Tibial artery (tissue), 4 donors: ENCODE results near the gene APBA2.

Experiments used
- DNase-seq, 2 donors: peaks; one replicate each; pipeline ENCODE4 v3.0.0-alpha.2; 2019
- H3K27ac ChIP-seq, 2 donors: fragments of 200-600 bp; sonication (generic) in 1 of 2; 1 replicate in 1 of 2; 2 replicates in 1 of 2; pipeline ENCODE4 v1.5.1; 2018 to 2019; ENCODE audit warnings: mild to moderate bottlenecking in 1 of 2
- H3K27me3 ChIP-seq, 2 donors: fragments of 200-600 bp; sonication (generic) in 1 of 2; one replicate each; pipeline versions ENCODE4 v1.5.1 to v1.6.0; 2016 to 2019
- H3K36me3 ChIP-seq, 3 donors: fragments of 200-600 bp; sonication (generic) in 2 of 3; one replicate each; pipeline ENCODE4 v1.5.1; 2016 to 2019; ENCODE audit warnings: mild to moderate bottlenecking in 2 of 3
- H3K4me1 ChIP-seq, 4 donors: fragments of 200-600 bp; sonication (generic) in 2 of 4; 1 replicate in 3 of 4; 2 replicates in 1 of 4; pipeline ENCODE4 v1.5.1; 2016 to 2019
- H3K4me3 ChIP-seq, 2 donors: fragments of 200-600 bp; sonication (generic) in 1 of 2; 1 replicate in 1 of 2; 2 replicates in 1 of 2; pipeline ENCODE4 v1.5.1; 2018 to 2019; ENCODE audit warnings: mild to moderate bottlenecking in 2 of 2
- H3K9me3 ChIP-seq, 3 donors: fragments of 200-600 bp; sonication (generic) in 1 of 3; one replicate each; pipeline ENCODE4 v1.5.1; 2016 to 2019
- intact Hi-C: fragments of 100-400 bp; cut with DNase I; formaldehyde crosslinking; loops from one replicate; pipeline ENCODE4 v1.15.0; 2023; ENCODE audit warnings: low total_unique reads
- TF ChIP-seq, protein P1 (sequence below), 2 experiments: fragments of 200-600 bp in 1 of 2; fragments of 450-650 bp in 1 of 2; IDR thresholded peaks; one replicate each; pipeline ENCODE4 v1.5.1; 2017 to 2019; ENCODE audit warnings: antibody characterized with exemption in 2 of 2, mild to moderate bottlenecking in 1 of 2, moderate library complexity in 1 of 2

The APBA2 gene

DNA sequence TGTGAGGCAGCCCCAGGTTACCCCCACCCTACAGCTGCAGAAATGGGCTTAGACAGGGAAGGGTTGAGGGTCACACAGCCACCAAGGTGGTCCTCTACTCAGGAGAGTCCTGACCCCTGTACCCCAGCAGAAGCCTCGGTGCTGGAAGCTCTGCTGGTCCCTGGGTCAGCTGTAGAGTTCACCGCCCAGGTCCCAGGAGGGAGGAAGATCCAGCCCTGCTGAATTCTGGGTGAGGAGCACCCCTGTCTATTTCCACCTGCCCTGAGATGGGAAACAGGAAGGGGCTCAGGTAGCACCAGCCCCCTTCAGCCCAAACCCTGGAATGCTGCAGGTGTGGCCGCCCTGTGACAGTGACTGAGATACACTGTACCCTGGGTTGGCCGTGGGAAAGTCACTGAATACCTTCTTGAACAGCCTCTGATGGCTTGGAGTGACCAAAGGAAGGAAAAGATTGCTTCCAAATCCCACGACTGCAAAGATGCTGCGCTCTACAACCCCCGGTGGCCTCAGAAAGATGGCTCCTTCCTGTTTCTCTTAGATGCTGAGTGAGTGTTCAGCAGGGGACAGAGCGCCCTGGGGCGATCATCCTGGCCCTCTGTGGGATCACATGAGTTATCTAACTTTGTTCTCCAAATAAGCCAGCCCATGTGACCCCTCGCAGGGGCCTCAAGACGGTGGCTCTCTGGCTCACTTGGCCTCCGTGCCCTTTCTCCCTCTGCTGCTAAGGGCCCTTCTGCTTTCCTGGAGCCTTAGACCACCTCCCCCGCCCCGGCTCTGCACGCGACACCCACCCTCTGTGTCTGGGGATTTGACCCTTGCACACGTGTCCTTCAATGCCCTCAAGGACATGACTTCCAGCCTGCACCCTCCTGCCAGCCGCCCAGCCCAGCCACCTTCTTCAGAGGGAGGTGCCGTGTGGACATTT is 242.0 kb downstream of the APBA2 start:
- no peak overlapping the region for H3K4me3 ChIP-seq
- no peaks in the 10 kb centered on the region for H3K9me3 ChIP-seq
- peaks cover 0 to 7% of the 10 kb centered on the region in 2 donors for H3K27me3 ChIP-seq
- H3K4me1 ChIP-seq, result no peaks in the 10 kb centered on the region
- H3K27ac ChIP-seq, result no peak overlapping the region
- TF ChIP-seq, protein P1, sequence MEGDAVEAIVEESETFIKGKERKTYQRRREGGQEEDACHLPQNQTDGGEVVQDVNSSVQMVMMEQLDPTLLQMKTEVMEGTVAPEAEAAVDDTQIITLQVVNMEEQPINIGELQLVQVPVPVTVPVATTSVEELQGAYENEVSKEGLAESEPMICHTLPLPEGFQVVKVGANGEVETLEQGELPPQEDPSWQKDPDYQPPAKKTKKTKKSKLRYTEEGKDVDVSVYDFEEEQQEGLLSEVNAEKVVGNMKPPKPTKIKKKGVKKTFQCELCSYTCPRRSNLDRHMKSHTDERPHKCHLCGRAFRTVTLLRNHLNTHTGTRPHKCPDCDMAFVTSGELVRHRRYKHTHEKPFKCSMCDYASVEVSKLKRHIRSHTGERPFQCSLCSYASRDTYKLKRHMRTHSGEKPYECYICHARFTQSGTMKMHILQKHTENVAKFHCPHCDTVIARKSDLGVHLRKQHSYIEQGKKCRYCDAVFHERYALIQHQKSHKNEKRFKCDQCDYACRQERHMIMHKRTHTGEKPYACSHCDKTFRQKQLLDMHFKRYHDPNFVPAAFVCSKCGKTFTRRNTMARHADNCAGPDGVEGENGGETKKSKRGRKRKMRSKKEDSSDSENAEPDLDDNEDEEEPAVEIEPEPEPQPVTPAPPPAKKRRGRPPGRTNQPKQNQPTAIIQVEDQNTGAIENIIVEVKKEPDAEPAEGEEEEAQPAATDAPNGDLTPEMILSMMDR (IDR thresholded peaks at IDR 0.05), result no peak
- H3K36me3 ChIP-seq, result no peaks in the 10 kb centered on the region
- no peak for DNase-seq
- intact Hi-C loops, result no loop called here

DNA sequence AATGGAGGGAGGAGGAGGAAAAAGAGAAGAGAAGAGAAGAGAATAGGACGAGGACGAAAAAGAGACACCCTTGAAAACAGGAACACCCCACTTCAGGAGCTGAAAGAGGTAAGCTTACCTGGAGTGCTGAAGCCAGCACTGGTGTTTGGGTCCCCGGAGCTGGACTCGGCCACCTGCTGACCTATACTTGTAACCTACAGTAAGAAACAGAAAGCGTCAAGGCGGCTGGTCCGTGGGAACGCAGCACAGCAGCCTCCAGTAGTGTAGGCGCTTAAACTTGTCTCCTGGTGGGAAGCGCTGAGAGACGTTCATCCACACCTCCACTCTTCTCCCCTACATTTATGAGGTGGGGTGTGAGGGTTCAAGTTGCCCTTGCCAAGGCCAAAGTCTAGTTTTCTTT is 242.9 kb downstream of the APBA2 start:
- Histone ChIP-seq H3K4me3 (no peak overlapping the region), H3K4me1 (no peaks in the 10 kb centered on the region), H3K27me3 (peaks cover 0 to 7% of the 10 kb centered on the region in 2 donors), H3K27ac (no peak overlapping the region), H3K9me3 (no peaks in the 10 kb centered on the region), H3K36me3 (no peaks in the 10 kb centered on the region)
- intact Hi-C loops, result no loop called here
- TF ChIP-seq, protein P1 (IDR thresholded peaks at IDR 0.05), result no peak
- no peak for DNase-seq

DNA sequence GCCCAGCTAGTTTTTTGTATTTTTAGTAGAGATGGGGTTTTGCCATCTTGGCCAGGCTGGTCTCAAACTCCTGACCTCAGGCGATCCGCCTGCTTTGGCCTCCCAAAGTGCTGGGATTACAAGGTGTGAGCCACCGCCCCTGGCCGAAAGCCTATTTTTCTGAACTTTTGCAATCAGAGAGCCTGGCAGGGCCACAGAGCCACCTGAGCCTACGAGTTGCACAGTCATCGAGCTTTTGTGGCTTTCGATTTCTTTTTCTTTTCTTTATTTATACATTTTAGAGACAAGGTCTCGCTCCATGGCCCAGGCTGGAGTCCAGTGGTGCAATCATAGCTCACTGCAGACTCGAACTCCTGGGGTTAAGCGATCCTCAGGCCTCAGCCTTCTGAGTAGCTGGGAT is 243.4 kb downstream of the APBA2 start:
- Histone ChIP-seq H3K27ac (no peak overlapping the region), H3K4me1 (no peaks in the 10 kb centered on the region), H3K27me3 (peaks cover 0 to 7% of the 10 kb centered on the region in 2 donors), H3K36me3 (no peaks in the 10 kb centered on the region), H3K4me3 (no peak overlapping the region), H3K9me3 (no peaks in the 10 kb centered on the region)
- TF ChIP-seq, protein P1 (IDR thresholded peaks at IDR 0.05), result no peak
- peak in 1 of 2 donors; percentile 17 for DNase-seq
- intact Hi-C loops, result no loop called here

DNA sequence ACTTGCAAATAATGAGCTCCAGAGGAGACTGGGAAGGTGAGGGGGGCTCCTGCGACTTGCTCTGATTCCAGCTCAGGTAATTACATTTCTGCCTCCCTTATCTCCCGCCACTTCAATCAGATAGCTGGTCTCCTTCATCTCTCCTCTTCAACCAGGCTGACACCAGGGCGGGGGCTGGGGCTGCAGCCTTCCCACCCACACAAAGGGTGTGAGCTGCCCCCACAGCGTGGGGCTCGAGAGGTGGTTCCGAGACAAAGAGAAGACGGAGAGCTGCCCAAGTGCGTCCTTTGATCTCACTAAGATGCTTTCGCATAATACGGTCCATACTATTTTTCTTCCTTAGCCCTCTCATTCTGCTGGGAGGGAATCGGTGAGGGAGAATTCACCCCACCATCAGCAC is 244.2 kb downstream of the APBA2 start:
- Histone ChIP-seq H3K4me1 (no peaks in the 10 kb centered on the region), H3K4me3 (no peak overlapping the region), H3K27me3 (peaks cover 0 to 7% of the 10 kb centered on the region in 2 donors), H3K36me3 (no peaks in the 10 kb centered on the region), H3K27ac (no peak overlapping the region), H3K9me3 (no peaks in the 10 kb centered on the region)
- TF ChIP-seq, protein P1 (IDR thresholded peaks at IDR 0.05), result no peak
- intact Hi-C loops, result no loop called here
- peak in 1 of 2 donors; percentile 34 for DNase-seq

DNA sequence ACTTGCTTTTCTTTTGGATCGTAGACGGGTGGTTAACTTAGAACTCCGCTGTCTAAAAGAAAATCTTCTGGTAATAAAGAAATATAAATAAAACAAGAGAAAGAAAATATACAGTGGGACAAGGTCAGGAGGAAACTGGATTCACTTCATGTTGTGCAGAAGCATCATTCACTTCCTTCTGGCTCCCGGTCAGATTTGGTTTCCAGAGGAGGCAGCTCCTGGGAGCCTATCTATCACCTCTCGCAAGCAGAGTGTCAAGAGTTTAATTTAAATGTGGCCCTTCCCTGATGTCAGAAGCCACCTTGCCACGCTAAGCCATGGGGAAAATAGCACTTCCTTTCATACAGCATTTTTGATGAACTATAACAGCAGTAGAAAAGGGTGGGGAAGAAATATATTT is 244.7 kb downstream of the APBA2 start:
- intact Hi-C loops, result no loop called here
- H3K4me3 ChIP-seq, result no peak overlapping the region
- TF ChIP-seq, protein P1 (IDR thresholded peaks at IDR 0.05), result no peak
- H3K36me3 ChIP-seq, result no peaks in the 10 kb centered on the region
- no peak overlapping the region for H3K27ac ChIP-seq
- no peaks in the 10 kb centered on the region for H3K4me1 ChIP-seq
- no peaks in the 10 kb centered on the region for H3K9me3 ChIP-seq
- no peak for DNase-seq
- peaks cover 0 to 7% of the 10 kb centered on the region in 2 donors for H3K27me3 ChIP-seq
